MM.1S (cell line): ENCODE results near the gene KLK10.

Experiments used
- CTCF ChIP-seq: fragments of 300-600 bp; sonication (generic); IDR thresholded peaks from 2 replicates; pipeline ENCODE4 v1.5.1; 2016; ENCODE audit warnings: antibody characterized with exemption, low read length, mixed read lengths
- EZH2 ChIP-seq: fragments of 300-600 bp; sonication (generic); optimal IDR thresholded peaks from 2 replicates; pipeline ENCODE3; 2017; ENCODE audit warnings: low read depth, mild to moderate bottlenecking, antibody characterized with exemption, low read length, mixed read lengths

- TF ChIP-seq CTCF: no peak
- no peak for TF ChIP-seq EZH2
Observed at GRCh38 chr19:51059715-51060114, 40.2 kb upstream of the KLK10 start.
